Cardiac muscle cell (in vitro differentiated cells and primary cell): Measurements from ENCODE around the gene PALB2. TPM values are rescaled to one million over a fixed set of nuclear protein-coding genes. Genes with fewer than 3 reads are reported as not detected.

ENCODE experiments used
- DNase-seq, 2 donors: peaks; one replicate each; pipeline versions ENCODE4 v3.0.0 to v3.0.0-alpha.2; 2010 to 2017; ENCODE audit warnings: low read depth in 1 of 2, low spot score in 1 of 2
- H3K27ac ChIP-seq: fragments of 200-600 bp; sonication (generic); 2 replicates; pipeline ENCODE4 v1.5.1; 2016
- H3K27me3 ChIP-seq: fragments of 200-600 bp; sonication (generic); 2 replicates; pipeline ENCODE4 v1.6.0; 2016; ENCODE audit warnings: control low read depth
- H3K36me3 ChIP-seq: fragments of 200-600 bp; sonication (generic); 2 replicates; pipeline ENCODE4 v1.5.1; 2016; ENCODE audit warnings: control low read depth
- H3K4me1 ChIP-seq: fragments of 200-600 bp; sonication (generic); 2 replicates; pipeline ENCODE4 v1.8.1; 2017; ENCODE audit warnings: low read depth, mild to moderate bottlenecking, mixed run types
- H3K4me3 ChIP-seq: fragments of 200-600 bp; sonication (generic); 2 replicates; pipeline ENCODE4 v1.5.1; 2016; ENCODE audit warnings: mild to moderate bottlenecking
- H3K9me3 ChIP-seq: fragments of 200-600 bp; sonication (generic); 2 replicates; pipeline ENCODE4 v1.5.1; 2017; ENCODE audit warnings: low read depth, mild to moderate bottlenecking, control low read depth
- CTCF ChIP-seq: IDR thresholded peaks from 2 replicates; pipeline ENCODE4 v1.5.1; 2012; ENCODE audit warnings: low read depth, mild to moderate bottlenecking, low read length
- polyA plus RNA-seq: library from polyadenylated mRNA; unstranded; fragments of >200 nt; fragmentation: Nextera tagmentation; extraction: Ambion mirVana; gene quantifications from 2 replicates; pipeline ENCODE4 v1.2.1, GENCODE V29; 2016
- total RNA-seq: library from RNA; depleted of rRNA; stranded (reverse); fragments of >200 nt; gene quantifications from 2 replicates; pipeline ENCODE4 v1.2.3, GENCODE V29; 2016

Gene PALB2
- total and polyA plus RNA-seq, 2 experiments from 2014 or later: 9.5 to 10.8 TPM

- Histone ChIP-seq H3K4me3 (no peak overlapping the region), H3K36me3 (peaks cover 42% of the 10 kb centered on the region), H3K27ac (no peak overlapping the region), H3K4me1 (no peaks in the 10 kb centered on the region), H3K9me3 (no peaks in the 10 kb centered on the region), H3K27me3 (no peaks in the 10 kb centered on the region)
- TF ChIP-seq CTCF: no peak
- DNase-seq: no peak
Observed at GRCh38 chr16:23570992-23571632, 70.0 kb downstream of the PALB2 start.

GRCh38 chr16:23567602-23568001, 73.5 kb downstream of the PALB2 start:
- Histone ChIP-seq H3K9me3 (no peaks in the 10 kb centered on the region), H3K4me3 (no peak overlapping the region), H3K27me3 (no peaks in the 10 kb centered on the region), H3K27ac (no peak overlapping the region), H3K4me1 (no peaks in the 10 kb centered on the region), H3K36me3 (peaks cover 68% of the 10 kb centered on the region)
- DNase-seq: no peak
- no peak for TF ChIP-seq CTCF

- H3K27ac ChIP-seq: no peak overlapping the region
- no peaks in the 10 kb centered on the region for H3K27me3 ChIP-seq
- no peaks in the 10 kb centered on the region for H3K4me1 ChIP-seq
- no peak for DNase-seq
- H3K4me3 ChIP-seq: no peak overlapping the region
- H3K36me3 ChIP-seq: peaks cover 66% of the 10 kb centered on the region
- no peak for TF ChIP-seq CTCF
- no peaks in the 10 kb centered on the region for H3K9me3 ChIP-seq
Observed at GRCh38 chr16:23566724-23567123, 74.4 kb downstream of the PALB2 start.

GRCh38 chr16:23564575-23565363, 76.3 kb downstream of the PALB2 start:
- Histone ChIP-seq H3K27me3 (no peaks in the 10 kb centered on the region), H3K36me3 (peaks cover 67% of the 10 kb centered on the region), H3K27ac (no peak overlapping the region), H3K9me3 (no peaks in the 10 kb centered on the region), H3K4me1 (no peaks in the 10 kb centered on the region), H3K4me3 (no peak overlapping the region)
- no peak for TF ChIP-seq CTCF
- DNase-seq: no peak

GRCh38 chr16:23563186-23563585, 77.9 kb downstream of the PALB2 start:
- Histone ChIP-seq H3K9me3 (no peaks in the 10 kb centered on the region), H3K27me3 (no peaks in the 10 kb centered on the region), H3K4me1 (peaks cover 3% of the 10 kb centered on the region), H3K36me3 (peaks cover 72% of the 10 kb centered on the region), H3K4me3 (no peak overlapping the region), H3K27ac (no peak overlapping the region)
- no peak for TF ChIP-seq CTCF
- DNase-seq: no peak
